ENCODE data around the gene GABRB1.

GABRB1 gene

GRCh38 chr4:47143261-47143660 is 111.9 kb downstream of the GABRB1 start:
- Histone ChIP-seq H3K4me3 (ENCODE audit: low read length) (no peak overlapping the region), H3K36me3 (replicated peaks; ENCODE audit: insufficient read depth, low read length) (no peaks in the 10 kb centered on the region), H3K9me3 (replicated peaks; ENCODE audit: insufficient read depth, low read length) (no peaks in the 10 kb centered on the region), H3K4me1 (ENCODE audit: low read length) (peaks cover 14% of the 10 kb centered on the region), H4K20me1 (ENCODE audit: insufficient read depth, low read length) (no peaks in the 10 kb centered on the region), H2AFZ (ENCODE audit: low read length) (no peak overlapping the region), H3K27ac (ENCODE audit: low read length) (peak overlapping the region; percentile 3; the same call in 1 of the 2 replicates), H3K79me2 (ENCODE audit: low read length) (no peaks in the 10 kb centered on the region), H3K27me3 (replicated peaks; ENCODE audit: insufficient read depth, low read length) (no peaks in the 10 kb centered on the region), H3K9me2 (replicated peaks; ENCODE audit: insufficient read depth, low read length) (no peaks in the 10 kb centered on the region), H3F3A (ENCODE audit: insufficient read depth, low read length) (no peaks in the 10 kb centered on the region), H3K4me2 (ENCODE audit: low read depth, low read length) (peak overlapping the region; percentile 15; the same call in 1 of the 2 replicates), H3K9ac (ENCODE audit: low read length) (no peak overlapping the region)
- no peak for DNase-seq
- TF ChIP-seq EZH2phosphoT487 (IDR thresholded peaks at IDR 0.05; ENCODE audit: low read length) (no peak), EZH2 (optimal IDR thresholded peaks at IDR 0.05; ENCODE audit: low read depth, low read length) (no peak), CTCF (IDR thresholded peaks at IDR 0.05; ENCODE audit: low read length) (no peak)

- no peak for TF ChIP-seq CTCF (IDR thresholded peaks at IDR 0.05; ENCODE audit: low read length)
- TF ChIP-seq EZH2phosphoT487 (IDR thresholded peaks at IDR 0.05; ENCODE audit: low read length): no peak
- TF ChIP-seq EZH2 (optimal IDR thresholded peaks at IDR 0.05; ENCODE audit: low read depth, low read length): no peak
- Histone ChIP-seq H3K36me3 (replicated peaks; ENCODE audit: insufficient read depth, low read length) (no peaks in the 10 kb centered on the region), H3K4me3 (ENCODE audit: low read length) (no peak overlapping the region), H3K9me3 (replicated peaks; ENCODE audit: insufficient read depth, low read length) (no peaks in the 10 kb centered on the region), H2AFZ (ENCODE audit: low read length) (no peak overlapping the region), H3K79me2 (ENCODE audit: low read length) (no peaks in the 10 kb centered on the region), H3K27ac (ENCODE audit: low read length) (no peak overlapping the region), H3K9me2 (replicated peaks; ENCODE audit: insufficient read depth, low read length) (no peaks in the 10 kb centered on the region), H3F3A (ENCODE audit: insufficient read depth, low read length) (no peaks in the 10 kb centered on the region), H4K20me1 (ENCODE audit: insufficient read depth, low read length) (no peaks in the 10 kb centered on the region), H3K4me1 (ENCODE audit: low read length) (peaks cover 14% of the 10 kb centered on the region), H3K4me2 (ENCODE audit: low read depth, low read length) (peak overlapping the region; percentile 22; the same call in 1 of the 2 replicates), H3K27me3 (replicated peaks; ENCODE audit: insufficient read depth, low read length) (no peaks in the 10 kb centered on the region), H3K9ac (ENCODE audit: low read length) (no peak overlapping the region)
- DNase-seq: peak; percentile 87
Observed at GRCh38 chr4:47145630-47146029, 114.3 kb downstream of the GABRB1 start.

- no peak for TF ChIP-seq EZH2 (optimal IDR thresholded peaks at IDR 0.05; ENCODE audit: low read depth, low read length)
- TF ChIP-seq EZH2phosphoT487 (IDR thresholded peaks at IDR 0.05; ENCODE audit: low read length): no peak
- TF ChIP-seq CTCF (IDR thresholded peaks at IDR 0.05; ENCODE audit: low read length): no peak
- Histone ChIP-seq H3K4me2 (ENCODE audit: low read depth, low read length) (no peak overlapping the region), H3K4me1 (ENCODE audit: low read length) (no peaks in the 10 kb centered on the region), H2AFZ (ENCODE audit: low read length) (no peak overlapping the region), H3K79me2 (ENCODE audit: low read length) (no peaks in the 10 kb centered on the region), H3K4me3 (ENCODE audit: low read length) (no peak overlapping the region), H3K27me3 (replicated peaks; ENCODE audit: insufficient read depth, low read length) (no peaks in the 10 kb centered on the region), H3K9me2 (replicated peaks; ENCODE audit: insufficient read depth, low read length) (no peaks in the 10 kb centered on the region), H3K27ac (ENCODE audit: low read length) (no peak overlapping the region), H3K9ac (ENCODE audit: low read length) (no peak overlapping the region), H3F3A (ENCODE audit: insufficient read depth, low read length) (no peaks in the 10 kb centered on the region), H4K20me1 (ENCODE audit: insufficient read depth, low read length) (no peaks in the 10 kb centered on the region), H3K36me3 (replicated peaks; ENCODE audit: insufficient read depth, low read length) (no peaks in the 10 kb centered on the region), H3K9me3 (replicated peaks; ENCODE audit: insufficient read depth, low read length) (no peaks in the 10 kb centered on the region)
- no peak for DNase-seq
Observed at GRCh38 chr4:47154816-47155370, 123.5 kb downstream of the GABRB1 start.
